Measurements from ENCODE around the gene PRIM2.
"Not testable (repeated sequence)": the region's sequence is repeated elsewhere in the genome, so short reads cannot be mapped to it uniquely, and the experiment has no call there.

Gene PRIM2

DNA sequence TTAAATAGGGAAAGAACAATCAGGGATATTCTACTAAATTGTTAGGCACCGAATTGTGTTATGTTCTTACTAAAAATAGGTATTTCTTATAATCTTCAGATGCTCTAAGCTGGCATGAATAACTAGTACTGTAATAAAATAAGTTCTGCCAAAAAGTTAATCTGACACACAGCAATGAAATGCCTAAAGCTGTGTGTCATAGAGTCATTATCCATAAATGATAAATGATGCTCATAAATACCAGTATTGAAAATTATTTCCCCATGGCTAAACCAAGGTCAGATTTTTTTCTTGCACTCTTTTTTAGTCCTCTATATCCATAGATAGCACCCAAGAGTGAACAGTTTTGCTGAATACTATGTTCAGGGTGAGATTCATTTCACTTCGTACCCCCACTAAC lies 11.7 kb upstream of the PRIM2 start:
- intact Hi-C loops (cut with DNase I): no loop called here
- DNase-seq: no peak

DNA sequence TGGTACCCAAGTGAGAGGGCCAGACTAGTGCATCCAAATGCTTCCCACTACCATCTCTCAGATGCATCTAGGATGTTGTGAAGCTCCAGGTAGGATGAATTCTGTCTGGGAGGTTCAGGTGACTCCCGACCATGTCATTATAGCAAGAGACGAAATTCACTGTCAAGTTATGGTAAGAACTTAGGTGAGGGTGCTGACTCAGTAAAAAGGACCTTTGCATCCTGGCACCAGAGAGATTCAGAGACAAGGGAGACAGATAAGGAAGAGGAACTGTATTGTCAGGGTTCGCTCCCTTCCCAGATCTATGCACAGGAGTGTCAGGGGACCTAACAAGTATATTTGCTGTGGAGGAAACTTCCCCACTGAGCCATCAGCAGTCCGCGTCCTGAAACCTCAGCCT lies 11.2 kb upstream of the PRIM2 start:
- no peak for DNase-seq
- intact Hi-C loops (cut with DNase I): no loop called here

DNA sequence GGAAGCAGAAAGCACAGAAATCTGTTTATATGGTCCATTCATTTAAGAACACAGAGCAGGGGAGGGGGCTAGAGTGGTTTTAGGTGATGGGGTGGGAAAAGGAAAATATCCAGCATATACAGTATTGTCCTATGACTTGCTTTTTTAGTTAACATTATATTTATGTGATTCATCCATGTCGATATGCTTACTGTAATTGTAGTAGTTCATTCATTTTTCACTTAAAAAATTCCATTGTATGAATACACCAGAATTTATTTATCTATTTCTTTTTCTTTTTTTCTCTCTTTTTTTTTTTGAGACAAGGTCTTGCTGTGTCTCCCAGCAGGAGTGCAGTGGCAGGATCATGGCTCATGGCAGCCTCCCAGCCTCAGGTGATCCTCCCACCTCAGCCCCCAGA lies 9.6 kb upstream of the PRIM2 start:
- intact Hi-C loops (cut with DNase I): no loop called here
- no peak for DNase-seq

DNA sequence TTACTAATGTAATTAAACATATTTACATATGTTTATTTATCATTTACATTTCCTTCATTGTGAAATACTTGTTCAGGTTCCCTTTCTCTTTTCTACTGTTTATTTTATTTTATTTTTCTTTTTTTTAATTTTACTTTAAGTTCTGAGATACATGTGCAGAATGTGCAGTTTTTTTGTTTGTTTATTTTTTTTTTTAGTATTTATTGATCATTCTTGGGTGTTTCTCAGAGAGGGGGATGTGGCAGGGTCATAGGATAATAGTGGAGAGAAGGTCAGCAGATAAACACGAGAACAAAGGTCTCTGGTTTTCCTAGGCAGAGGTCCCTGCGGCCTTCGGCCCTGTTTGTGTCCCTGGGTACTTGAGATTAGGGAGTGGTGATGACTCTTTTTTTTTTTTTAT lies 8.7 kb upstream of the PRIM2 start:
- intact Hi-C loops (cut with DNase I); DNase-seq: not testable (repeated sequence)

DNA sequence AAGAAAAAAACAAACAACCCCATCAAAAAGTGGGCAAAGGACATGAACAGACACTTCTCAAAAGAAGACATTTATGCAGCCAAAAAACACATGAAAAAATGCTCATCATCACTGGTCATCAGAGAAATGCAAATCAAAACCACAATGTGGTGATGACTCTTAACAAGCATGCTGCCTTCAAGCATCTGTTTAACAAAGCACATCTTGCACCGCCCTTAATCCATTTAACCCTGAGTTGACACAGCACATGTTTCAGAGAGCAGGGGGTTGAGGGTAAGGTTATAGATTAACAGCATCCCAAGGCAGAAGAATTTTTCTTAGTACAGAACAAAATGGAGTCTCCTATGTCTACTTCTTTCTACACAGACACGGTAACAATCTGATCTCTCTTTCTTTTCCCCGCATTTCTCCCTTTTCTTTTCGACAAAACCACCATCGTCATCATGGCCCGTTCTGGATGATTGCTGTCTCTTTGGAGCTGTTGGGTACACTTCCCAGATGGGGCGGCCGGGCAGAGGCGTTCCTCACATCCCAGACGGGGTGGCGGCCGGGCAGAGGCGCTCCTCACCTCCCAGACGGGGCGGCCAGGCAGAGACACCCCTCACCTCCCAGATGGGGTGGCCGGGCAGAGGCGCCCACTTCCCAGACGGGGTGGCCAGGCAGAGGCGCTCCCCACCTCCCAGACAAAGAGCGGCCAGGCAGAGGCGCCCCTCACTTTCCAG lies 7.2 kb upstream of the PRIM2 start:
- intact Hi-C loops (cut with DNase I): loop anchor here (10.0 kb wide), 3 partner anchors 85 to 265 kb away; partner anchors contain the start of genes BAG2, KIAA1586 and RAB23
- not testable (repeated sequence) for DNase-seq

DNA sequence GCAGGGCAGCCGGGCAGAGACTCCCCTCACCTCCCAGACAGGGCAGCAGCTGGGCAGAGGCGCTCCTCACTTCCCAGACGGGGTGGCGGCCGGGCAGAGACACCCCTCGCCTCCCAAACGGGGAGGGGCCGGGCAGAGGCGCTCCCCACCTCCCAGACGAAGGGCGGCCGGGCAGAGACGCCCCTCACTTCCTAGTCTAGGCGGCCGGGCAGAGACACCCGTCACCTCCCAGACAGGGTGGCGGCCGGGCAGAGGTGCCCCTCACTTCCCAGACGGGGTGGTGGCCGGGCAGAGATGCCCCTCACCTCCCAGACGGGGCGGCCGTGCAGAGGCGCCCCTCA lies 6.6 kb upstream of the PRIM2 start:
- intact Hi-C loops (cut with DNase I): loop anchor here (10.0 kb wide), 3 partner anchors 86 to 266 kb away; partner anchors contain the start of genes BAG2, KIAA1586 and RAB23
- DNase-seq: no peak

DNA sequence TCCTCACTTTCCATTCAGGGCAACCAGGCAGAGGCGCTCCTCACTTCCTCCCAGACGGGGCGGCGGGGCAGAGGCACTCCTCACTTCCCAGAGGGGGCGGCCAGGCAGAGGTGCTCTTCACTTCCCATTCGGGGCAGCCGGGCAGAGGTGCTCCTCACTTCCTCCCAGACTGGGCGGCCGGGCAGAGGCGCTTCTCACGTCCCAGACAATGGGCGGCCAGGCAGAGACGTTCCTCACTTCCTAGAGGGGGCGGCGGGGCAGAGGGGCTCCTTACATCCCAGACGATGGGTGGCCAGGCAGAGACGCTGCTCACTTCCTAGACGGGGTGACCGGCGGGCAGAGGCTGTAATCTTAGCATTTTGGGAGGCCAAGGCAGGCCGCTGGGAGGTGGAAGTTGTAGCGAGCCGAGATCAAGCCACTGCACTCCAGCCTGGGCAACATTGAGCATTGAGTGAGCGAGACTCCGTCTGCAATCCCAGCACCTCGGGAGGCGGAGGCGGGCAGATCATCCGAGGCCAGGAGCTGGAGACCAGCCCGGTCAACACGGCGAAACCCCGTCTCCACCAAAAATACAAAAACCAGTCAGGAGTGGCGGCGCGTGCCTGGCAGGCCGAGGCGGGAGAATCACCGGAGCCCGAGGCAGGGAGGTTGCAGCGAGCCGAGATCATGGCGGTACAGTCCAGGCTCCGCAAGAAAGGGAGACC lies 6.0 kb upstream of the PRIM2 start:
- DNase-seq: not testable (repeated sequence)
- intact Hi-C loops (cut with DNase I): loop anchor here (10.0 kb wide), 3 partner anchors 87 to 267 kb away; partner anchors contain the start of genes BAG2, KIAA1586 and RAB23

DNA sequence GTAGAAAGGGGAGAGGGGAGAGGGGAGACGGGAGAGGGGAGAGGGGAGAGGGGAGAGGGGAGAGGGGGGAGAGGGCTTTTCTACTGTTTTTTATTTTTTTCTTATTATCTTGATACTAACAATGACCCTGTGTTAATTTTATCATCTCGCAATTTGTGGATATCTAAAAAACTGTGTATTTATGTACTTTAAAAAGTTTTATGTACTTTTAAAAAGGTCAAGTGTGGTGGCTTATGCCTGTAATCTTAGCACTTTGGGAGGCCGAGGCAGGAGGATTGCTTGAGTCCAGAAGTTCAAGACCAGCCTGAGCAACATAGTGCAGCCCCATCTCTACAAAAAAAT lies 5.5 kb upstream of the PRIM2 start:
- no peak for DNase-seq
- intact Hi-C loops (cut with DNase I): loop anchor here (10.0 kb wide), 3 partner anchors 87 to 267 kb away; partner anchors contain the start of genes BAG2, KIAA1586 and RAB23

DNA sequence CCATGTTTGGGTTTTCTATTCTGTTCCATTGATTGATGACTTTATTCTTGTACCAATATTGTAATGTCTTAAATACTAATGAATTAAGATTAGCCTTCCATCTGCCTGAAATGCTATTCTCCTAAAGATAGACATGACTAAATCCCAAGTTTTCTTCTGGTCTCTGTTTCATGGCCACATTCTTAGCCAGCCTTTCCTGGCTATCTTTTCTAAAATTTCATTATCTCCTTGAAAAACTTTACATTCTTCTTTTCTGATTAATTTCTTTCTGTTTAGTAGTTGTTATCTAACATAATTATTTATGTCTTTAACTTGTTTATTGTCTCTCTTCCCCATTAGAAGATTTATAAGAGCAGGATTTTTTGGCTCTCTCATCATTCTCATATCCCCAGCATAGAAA lies 4.4 kb upstream of the PRIM2 start:
- intact Hi-C loops (cut with DNase I): loop anchor here (10.0 kb wide), 3 partner anchors 88 to 268 kb away; partner anchors contain the start of genes BAG2, KIAA1586 and RAB23
- DNase-seq: no peak

DNA sequence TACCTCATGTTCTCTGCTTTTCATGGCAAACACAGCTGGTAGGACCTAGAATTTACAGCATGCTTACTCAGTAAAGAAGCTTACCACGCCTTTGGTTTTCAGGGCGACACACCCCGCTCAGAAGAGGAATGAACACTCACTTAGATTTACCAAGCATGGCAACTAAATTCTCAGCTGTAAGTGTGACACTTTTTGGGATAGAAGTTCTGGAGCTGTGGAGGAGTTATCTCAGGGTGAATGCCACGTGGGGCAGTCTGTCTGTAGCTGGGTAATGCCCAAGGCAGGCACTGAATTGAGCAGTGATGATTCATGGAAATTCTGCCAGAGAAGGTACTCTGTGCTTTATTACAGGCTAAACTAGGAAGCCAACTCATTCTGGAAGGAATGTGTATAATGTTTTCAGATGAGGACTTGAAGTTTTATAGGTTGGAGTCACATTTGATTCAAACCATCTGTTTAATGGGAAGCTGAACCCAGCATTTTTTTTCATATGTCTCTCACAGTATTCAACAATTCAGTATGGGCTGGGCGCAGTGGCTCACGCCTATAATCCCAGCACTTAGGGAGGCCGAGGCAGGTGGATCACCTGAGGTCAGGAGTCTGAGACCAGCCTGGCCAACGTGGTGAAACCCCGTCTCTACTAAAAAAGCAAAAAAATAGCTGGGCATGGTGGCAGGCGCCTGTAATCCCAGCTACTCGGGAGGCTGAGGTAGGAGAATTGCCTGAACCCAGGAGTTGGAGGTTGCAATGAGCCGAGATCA lies 3.5 kb upstream of the PRIM2 start:
- DNase-seq: no peak
- intact Hi-C loops (cut with DNase I): loop anchor here (10.0 kb wide), 3 partner anchors 89 to 269 kb away; partner anchors contain the start of genes BAG2, KIAA1586 and RAB23

DNA sequence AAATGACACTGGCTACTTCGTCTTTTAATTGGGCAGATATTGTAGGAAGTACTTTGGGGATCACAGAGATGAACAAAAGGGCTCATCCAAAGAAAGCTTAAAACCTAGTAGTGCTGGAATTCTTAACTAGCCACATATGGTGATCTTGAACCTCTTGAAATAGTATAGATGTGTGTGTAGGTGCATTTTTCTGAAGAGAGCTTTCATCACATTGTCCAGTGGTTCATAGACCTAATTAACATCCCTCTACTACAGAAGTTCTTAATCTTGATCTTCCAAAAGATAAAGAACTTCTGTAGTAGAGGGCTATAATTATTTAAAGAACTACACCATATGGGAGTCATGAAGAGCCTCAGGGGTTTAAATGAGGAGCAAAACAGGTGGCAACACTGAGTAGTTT lies 2.3 kb upstream of the PRIM2 start:
- no peak for DNase-seq
- intact Hi-C loops (cut with DNase I): loop anchor here (10.0 kb wide), 3 partner anchors 90 to 270 kb away; partner anchors contain the start of genes BAG2, KIAA1586 and RAB23

DNA sequence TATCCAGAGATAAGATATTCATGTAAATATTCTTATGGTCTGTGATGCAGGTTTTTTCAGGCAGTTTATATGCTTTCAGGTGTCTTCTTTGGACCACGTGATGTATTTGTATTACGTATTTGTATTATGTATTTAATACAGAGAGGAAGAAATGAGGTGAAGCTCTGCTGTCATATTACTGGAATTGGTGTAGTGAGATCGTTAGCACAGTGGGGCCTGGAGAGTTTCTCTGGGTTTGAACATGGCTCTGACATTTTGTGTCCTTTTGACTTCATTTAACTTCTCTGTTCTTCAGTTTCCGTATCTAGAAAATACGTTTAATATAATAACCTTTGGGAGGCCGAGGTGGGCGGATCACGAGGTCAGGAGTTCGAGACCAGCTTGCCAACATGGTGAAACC lies 1.6 kb upstream of the PRIM2 start:
- intact Hi-C loops (cut with DNase I): loop anchor here (2.0 to 10.0 kb wide), 5 partner anchors 91 to 413 kb away; partner anchors contain the start of genes BAG2, BEND6, KIAA1586 and RAB23
- DNase-seq: no peak

DNA sequence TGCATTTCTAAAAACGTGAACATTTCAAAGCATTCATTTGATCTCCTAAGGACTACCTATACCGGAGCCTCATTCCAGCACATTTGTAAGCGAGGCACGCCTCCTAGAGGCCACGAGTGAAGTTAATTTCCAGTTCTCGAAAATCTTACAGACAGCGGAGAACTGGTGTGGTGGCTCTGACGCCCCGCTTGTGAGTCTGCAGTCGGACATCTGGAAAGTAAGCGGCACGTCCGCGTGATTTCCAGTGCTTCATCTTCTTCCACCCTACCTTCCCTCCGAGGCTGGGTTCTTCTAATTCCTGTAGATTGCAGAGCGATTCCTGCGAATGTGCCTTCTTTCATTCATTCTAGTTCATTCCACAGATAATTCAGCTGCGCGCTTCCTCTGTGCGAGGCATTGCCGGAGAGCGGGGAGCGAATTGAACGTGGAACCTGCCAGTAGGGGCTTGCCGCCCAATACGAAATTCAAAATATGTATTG lies 810 bp upstream of the PRIM2 start:
- intact Hi-C loops (cut with DNase I): loop anchor here (2.0 to 10.0 kb wide), 5 partner anchors 92 to 414 kb away; partner anchors contain the start of genes BAG2, BEND6, KIAA1586 and RAB23

DNA sequence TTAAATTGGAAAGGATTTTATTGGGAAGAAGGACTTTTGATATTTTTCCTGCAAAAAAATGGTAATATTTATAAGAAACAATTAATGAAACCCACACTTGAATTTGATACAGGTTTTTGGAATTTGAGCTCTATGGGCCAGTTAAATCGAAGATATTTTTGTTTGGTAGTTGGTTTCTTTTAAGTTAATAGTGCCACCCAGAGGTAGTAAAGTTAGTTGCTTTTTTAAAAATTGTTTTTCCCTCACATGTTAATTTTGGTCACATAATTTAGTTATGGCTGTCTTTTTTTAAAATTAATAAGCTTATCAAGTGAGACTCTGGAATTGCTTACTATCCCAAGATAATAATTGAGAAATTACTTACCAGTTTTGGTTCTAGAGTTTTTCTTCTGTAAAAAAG lies 7.1 kb downstream of the PRIM2 start:
- DNase-seq: no peak
- intact Hi-C loops (cut with DNase I): no loop called here

More for the DNA sequence above, 810 bp upstream of the PRIM2 start:
- peak; percentile 72 to 95 (median 87) for DNase-seq

DNA sequence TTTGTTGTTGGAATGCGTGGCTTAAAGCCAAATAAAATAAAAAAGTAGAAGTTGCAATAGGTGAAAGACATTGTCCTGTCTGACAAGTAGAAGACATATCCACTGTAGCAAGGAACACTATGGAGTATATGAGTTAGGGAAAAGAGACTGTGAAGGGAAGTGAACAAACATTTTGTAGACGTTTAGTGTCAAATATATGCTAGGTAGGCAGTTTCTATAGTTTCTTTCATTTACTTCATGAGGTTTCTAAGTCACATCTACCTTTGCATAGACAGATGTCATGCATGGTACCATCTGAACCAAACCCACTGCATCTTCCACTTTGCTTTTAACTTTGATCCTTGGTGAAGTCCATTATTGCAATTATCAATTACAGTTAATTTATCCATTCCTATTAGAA lies 9.9 kb downstream of the PRIM2 start:
- DNase-seq: no peak
- intact Hi-C loops (cut with DNase I): no loop called here

DNA sequence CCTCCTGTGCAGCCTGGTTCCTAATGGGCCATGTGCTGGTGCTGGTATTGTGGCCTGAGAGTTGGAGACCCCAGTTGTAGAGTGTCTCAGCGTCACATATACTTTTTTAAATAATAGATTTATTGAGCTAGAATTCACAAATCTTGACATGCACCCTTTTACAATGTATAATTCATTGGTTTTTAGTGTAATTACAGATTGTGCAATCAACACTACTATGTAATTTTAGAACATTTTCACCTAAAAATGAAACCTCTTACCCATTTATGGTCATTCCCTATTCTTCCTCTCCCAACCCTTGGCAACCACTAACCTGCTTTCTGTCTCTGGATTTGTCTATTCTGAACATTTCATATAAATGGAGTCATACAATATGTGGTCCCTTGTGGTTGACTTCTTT lies 10.6 kb downstream of the PRIM2 start:
- DNase-seq: no peak
- intact Hi-C loops (cut with DNase I): no loop called here

DNA sequence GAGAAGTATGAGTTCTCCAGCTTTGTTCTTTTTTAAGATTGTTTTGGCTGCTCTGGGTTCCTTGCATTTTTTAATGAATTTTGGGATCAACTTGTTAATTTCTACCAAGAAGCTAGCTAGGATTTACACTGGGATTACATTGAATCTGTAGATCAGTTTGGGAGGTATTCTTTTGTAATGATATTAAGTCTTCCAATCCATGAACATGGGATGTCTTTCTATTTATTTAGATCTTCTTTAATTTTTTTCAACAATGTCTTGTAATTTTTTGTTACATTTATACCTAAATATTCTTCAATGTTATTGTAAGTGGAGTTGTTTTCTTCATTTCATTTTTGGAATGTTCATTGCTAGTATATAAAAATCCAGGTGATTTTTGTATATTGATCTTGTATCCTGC lies 12.5 kb downstream of the PRIM2 start:
- intact Hi-C loops (cut with DNase I): no loop called here
- DNase-seq: no peak

DNA sequence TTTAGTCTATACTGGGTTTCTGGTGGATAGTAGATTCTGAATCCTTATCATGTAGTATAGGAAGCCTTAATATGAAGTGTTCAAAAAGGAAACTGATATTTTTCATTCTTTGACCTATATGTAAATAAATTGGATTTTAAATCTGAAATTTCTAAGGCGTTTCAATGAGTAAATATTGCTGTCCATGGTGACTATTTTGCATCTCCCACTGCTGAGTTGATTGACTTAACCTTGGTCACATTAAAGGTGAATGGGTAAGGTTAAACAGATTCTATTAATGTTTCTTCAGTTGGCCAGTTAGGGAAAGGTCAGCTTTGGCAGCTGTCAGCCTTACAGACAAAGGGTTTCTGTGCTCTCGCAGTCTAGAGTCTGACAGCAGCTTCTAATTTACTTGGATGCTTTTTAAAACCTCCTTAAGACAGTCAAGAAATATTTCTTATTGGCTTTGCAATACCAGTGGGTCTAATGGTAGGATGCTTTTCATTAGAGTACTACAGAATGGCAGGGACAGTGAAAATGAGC lies 24.8 kb downstream of the PRIM2 start:
- intact Hi-C loops (cut with DNase I): no loop called here
- no peak for DNase-seq

DNA sequence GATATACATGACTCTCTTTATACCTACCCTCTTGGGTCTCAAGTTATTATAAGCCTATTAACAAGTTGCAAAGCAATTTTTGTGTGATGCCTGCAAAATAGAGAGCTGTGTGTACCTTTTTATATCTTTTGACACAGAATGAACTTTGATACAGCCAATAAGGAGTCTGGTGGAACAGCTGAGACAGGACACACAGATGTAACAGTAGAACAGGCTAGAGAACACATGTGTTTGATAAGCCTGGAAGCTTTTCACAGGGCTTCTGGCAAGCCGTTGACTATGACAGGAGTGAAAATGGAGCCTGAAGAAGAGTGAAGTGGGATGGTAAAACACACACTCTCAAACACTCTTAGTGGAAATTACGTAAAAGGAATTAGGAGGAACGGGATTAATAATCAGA lies 25.9 kb downstream of the PRIM2 start:
- intact Hi-C loops (cut with DNase I); DNase-seq: not testable (repeated sequence)

All from head of caudate nucleus (tissue), 42 donors.